ENCODE results near the gene SLC22A3. TPM values are rescaled to one million over a fixed set of nuclear protein-coding genes. Genes with fewer than 3 reads are reported as not detected.

SLC22A3 gene
- total RNA-seq, 1 donor from 2014 or later, result not detected

DNA sequence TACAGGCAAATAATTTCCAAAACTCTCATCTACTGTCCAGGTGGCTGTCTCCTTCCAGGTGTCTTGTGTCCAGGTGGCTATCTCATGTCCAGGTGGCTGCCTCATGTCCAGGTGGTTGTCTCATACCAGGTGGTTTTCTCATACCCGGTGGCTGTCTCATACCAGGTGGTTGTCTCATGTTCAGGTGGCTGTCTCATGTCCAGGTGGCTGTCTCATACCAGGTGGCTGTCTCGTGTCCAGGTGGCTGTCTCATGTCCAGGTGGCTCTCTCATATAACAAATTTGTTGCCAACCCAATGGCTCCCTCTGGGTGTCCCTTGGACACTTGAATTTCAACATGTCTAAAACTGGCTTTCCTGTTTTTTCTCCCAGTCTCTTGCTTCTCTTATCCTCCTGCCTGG is 14.3 kb upstream of the SLC22A3 start:
- no peak for DNase-seq (ENCODE audit: low read depth)

DNA sequence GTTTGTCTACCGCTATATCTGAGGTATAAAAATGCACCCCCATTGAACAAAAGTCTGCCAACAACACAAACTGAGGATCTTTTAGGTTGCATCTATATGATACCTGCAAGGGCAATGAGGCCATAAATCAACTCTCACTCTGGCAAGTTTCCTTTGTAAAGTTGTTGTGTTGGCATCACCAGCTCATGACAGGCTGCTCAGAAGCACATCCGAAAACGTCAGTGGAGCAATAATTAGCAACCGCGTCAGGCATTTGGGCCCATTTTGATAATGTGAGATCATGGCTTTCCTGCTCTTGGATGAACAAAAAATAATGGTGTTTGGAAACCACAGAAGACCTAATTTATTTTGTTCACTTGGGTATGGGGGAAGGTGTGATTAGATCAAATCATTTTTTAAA is 12.0 kb upstream of the SLC22A3 start:
- DNase-seq (ENCODE audit: low read depth), result no peak

- DNase-seq (ENCODE audit: low read depth), result no peak
These were observed 10.9 kb upstream of the SLC22A3 start for GRCh38 chr6:160337301-160337700.

DNA sequence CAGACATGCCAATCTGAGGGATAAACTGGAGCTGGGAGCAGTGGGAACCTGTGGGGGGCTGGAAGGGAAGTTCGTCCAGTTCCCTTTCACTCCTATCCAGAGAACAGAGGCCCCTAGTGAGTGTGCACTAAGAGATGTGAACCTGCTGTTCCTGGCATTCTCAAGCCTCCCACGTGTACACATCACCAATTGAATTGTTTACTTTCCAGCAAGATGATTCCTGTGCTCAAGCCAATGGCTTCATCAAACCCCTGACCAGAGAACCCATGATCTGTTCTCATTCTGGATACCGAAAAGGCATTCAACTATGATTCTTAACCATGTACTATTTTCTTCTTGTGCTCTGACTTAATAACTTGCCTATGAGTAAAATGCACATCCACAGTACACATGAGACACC is 10.2 kb upstream of the SLC22A3 start:
- no peak for DNase-seq (ENCODE audit: low read depth)

DNA sequence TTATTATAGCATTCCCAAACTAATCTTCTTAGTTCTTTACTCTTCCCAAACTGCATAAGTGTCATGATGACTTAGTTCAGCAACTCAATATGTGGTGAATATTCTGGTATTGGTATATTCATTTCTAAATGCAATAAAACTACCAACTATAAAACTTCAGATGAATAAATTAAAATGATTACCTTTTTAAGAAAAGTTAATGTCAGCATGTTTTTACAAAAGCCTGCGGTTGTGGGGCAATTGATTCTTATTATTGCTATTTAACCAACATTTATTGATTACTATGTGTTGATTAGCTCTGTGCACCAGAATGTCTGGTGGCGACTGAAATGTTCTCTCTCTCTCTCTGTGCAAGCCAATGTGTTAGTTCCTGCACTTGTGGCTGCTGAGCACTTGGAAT is 5.0 kb upstream of the SLC22A3 start:
- no peak for DNase-seq (ENCODE audit: low read depth)

GRCh38 chr6:160344271-160344670 is 3.9 kb upstream of the SLC22A3 start:
- DNase-seq (ENCODE audit: low read depth), result no peak

DNA sequence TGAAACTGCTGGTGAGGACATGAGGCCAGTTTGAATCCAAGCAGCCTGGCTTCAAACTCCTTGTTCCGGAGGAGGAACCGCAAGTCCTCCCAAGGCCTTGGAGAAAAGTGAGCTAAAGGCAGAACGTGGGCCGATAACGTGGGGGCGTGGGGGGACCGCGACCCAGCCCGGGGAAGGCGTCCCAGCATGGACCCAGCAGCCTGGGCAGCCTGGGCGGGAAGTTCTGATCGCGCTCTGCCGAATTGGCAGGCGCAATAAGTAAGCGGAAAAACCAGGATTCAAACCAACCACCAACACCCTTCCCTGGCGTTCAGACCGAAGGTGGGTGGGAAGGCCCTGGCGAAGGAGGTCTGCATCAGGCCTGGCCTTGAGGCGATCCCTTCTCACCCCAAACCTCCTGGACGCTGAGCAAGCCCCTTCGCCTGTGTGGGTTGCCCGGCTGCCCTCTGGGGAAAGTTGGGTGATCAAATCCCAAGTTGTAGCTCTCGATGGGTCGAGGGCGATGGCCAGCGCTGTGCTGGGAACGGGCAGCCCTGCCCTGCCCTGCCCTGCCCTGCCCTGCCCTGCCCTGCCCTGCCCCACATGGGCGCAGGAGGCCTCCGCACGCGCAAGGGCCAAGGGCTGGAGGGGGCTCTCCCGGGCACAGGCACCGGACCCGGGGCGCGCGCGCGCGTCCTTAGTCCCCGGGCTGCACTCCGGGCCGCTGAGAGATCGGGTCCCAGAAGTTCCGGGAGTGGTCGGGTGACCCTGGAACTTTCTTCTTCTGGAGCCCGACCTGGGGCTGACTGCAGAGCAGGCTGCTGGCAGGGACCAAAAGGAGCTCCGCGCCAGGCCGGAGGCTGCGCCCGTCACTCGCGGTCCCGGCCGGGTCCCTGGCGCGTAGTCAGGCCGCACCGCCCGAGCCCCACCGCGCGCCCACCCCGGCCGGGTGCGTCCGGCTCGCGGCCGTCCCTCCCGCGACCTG is 637 bp upstream of the SLC22A3 start:
- DNase-seq (ENCODE audit: low read depth), result no peak

GRCh38 chr6:160349020-160349441 is 853 bp downstream of the SLC22A3 start:
- DNase-seq (ENCODE audit: low read depth), result no peak

DNA sequence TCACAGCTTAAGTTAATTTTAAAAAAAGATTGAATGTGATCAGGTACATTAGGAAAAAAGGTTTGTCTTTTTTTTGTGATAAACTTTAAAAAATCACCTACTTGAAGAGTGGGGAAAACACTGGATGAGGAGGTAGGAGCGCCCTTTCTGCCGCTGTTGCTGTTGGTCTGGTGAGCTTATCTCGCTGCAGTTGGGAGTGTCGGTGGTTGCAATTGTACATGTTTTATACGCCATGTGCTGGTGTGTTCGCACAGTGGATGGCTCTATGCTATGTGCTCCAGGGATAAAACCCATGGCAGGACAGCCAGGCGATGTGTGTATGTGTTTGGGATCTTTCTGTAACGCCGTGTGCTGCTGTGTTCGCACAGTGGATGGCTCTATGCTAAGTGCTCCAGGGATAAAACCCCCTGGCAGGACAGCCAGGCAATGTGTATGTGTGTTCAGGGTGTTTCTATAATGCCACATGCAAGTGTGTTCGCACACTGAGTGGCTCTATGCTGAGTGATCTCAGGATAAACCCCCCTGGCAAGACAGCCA is 1.7 kb downstream of the SLC22A3 start:
- no peak for DNase-seq (ENCODE audit: low read depth)

DNA sequence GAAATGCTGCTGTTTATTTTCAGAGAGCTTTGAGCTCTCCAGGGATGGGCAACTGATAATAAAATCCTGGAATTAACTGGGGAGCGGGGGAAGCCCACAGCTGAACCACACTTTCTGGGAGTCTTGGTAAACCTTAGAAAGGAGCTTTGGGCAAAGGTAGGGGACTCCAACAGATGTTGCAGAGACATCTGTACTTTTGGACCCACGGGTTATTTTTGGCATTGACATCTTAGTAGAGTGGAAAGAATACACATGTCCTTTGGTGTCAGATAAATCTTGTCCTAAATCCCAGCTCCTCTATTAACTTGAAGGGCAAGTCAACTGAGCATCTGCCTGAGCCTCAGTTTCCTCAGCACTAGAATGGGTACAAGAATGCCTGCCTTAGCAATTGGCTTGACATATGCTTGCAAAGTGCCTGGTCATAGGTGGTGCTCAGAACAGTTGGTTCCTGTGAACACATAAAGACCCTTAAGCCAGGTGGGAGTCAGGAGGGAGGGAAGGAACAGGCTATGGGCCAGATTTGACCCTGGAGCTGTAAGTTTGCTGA is 5.8 kb downstream of the SLC22A3 start:
- no peak for DNase-seq (ENCODE audit: low read depth)

- DNase-seq (ENCODE audit: low read depth), result no peak
These were observed 6.8 kb downstream of the SLC22A3 start for GRCh38 chr6:160355001-160355400.

DNA sequence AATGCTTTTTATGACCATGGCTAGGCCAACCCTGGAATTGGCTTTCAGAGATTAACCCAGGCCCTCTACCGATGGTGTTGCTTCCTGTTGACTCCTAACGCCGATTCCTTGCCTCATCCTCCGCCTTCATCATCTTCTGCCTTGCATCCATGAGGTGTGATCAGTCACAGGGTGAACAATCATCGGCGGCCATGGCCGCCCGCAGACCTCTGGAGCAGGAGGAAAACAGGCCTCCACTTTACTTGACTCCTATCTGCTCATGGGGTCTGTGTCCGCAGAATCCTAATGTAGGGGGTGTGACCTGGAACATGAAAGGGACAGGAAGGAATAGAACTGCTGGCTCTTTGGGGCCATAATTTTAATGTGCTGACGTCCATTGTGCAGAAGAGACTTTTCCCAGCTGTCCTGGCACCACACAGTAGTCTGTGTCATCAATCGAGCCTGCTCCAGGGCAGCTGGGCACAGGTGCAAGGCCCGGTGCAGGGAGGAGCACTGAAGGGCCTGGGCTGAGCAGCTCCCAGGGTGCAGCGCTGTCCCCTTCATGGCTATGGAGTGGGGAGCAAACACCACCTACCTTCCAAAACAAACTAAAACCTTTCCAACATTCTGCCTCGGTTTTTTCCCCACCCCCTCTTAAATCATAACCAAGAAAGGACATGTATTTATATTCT is 8.0 kb downstream of the SLC22A3 start:
- DNase-seq (ENCODE audit: low read depth), result peak; percentile 32

- no peak for DNase-seq (ENCODE audit: low read depth)
These were observed 8.9 kb downstream of the SLC22A3 start for GRCh38 chr6:160357088-160357487.

DNA sequence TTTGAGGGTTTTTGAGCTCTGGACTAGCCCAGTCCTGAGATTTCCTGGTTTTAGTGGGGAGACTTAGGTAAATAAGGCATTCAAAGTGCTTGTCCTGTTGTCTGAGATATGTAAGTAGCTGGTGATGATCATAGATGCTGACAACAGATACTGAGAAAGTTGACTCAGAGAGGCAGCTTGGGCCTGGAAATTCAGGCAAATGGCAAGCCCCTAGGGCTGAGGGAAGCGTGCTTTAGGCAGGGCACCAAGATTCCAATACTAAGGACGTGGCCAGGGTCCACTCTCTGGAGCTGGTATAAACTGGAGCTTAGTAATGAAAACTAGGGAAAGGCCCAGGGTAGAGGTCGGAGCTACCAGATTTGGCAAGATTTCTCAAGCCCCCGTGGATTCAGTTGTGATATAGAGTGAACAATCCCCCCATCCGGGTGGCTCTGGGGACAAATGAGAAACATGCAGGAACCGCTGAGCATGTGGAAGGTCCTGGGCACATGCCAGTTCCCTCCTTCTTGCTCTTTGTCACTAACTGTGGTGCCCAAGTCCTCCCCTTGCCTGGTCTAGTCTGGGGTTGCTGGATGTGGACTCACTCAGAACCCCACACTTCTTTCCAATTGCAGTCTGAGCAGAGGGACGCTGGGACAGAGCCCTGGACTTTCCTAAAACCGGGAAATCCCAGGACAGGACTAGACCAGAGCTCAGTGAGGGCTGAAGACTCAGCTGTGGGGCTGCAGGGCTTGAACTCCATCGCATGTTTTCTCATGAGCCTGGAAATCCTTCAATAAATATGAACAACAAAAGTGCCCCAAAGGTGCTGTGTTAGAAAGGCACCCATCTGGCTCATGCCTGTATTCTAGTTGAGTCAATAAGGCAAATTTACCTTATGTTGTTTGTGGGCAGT is 10.3 kb downstream of the SLC22A3 start:
- no peak for DNase-seq (ENCODE audit: low read depth)

DNA sequence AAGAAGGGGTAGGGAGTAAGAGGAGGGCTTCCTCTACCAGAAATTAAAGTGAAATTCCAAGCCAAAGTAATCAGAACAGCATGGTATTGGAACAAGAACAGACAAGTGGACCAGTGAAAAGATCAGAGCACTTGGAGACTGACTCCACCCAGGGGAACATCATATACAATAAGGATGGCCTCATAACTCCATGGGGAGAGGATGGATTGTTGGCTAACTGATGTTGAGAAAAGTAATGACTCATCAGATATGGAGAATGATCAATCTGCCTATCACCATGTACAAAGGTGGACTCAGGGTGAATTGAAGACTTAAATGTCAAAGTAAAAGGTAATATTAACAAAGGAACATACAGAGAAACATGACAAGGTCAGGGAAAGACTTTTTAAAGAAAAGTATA is 12.8 kb downstream of the SLC22A3 start:
- no peak for DNase-seq (ENCODE audit: low read depth)

DNA sequence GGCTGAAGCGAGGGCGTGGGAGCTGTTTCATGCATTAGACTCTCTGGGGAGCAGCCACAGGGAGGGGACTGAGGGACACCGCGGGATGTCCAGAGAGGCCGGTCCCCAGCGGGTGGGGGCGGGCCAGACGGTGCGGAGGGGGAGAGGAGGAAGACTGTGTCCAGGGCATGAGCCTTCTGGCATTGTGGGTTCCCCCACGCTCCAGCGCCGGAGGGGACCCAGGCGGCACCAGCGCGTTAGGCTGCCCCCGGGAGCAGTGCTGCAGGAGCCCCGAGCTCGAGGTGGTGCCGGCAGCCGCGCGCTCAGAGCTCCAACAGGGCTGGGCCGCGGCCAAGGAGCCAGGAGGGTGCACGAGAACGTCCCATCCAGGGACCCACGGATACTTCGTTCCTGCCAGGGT is 14.4 kb downstream of the SLC22A3 start:
- no peak for DNase-seq (ENCODE audit: low read depth)

DNA sequence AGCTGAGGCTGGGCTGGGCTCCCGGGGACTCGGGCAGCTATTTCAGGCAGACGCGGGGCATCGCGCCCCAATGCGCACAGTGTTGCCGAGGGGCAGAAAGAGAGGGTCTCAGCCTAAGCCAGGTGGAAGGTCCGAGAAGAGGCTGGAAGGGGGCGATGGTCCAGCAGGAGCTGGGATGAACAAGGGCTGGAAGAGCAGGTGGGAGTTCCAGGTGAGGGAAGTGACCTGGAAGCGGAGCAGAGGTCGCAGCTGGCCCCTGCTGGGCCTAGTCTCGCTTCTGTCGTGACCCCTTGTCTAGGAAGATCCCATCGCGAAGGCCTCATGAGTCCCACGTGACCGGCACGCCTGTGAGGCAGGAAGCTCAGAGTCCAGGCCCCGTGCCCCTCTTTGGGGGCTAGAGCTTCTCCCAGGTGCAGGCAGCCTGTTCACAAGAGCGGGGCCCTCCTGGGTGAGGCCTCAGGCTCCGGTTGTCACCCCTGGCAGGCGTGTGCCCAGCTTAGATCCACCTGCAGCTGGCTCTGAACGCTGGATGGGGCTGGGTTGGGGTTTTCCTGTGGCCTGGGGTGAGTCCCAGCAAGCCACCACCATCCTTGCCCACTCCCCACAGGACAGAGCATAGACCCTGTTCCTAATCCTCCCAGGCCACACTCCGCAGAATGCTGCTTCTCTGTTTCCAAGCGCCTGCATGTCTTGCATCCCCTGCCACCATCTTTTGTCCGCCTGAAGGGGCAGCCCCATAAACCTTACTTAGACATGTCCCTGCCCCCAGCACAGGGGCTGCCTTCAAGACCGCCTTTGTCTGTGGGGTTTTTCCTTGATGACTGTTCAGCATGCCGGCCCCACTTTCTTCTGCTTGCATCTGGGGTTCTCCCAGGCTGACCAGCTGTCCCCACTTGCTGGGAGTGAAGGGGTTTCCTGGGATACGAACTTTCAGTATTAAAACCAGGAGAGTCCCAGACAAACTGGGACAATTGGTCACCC is 15.1 kb downstream of the SLC22A3 start:
- DNase-seq (ENCODE audit: low read depth), result no peak

DNA sequence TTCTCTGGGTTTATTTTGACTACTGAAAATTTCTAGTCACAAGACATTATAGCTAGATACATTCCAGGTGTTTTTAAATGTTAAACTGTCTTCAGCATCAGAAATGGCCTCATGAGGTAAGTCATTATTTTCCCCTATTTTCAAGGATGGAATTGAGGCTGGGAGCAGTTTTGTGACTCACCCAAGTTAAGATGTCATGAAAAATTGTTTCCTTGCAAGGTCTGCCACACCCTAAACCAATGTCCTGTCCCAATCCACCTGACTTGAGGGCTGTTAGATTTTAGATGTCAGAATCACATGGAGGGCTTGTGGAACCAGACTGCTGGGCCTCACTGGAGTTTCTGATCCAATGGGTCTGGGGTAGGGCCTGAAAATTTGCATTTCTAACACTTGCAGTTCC is 16.9 kb downstream of the SLC22A3 start:
- DNase-seq (ENCODE audit: low read depth), result no peak

DNA sequence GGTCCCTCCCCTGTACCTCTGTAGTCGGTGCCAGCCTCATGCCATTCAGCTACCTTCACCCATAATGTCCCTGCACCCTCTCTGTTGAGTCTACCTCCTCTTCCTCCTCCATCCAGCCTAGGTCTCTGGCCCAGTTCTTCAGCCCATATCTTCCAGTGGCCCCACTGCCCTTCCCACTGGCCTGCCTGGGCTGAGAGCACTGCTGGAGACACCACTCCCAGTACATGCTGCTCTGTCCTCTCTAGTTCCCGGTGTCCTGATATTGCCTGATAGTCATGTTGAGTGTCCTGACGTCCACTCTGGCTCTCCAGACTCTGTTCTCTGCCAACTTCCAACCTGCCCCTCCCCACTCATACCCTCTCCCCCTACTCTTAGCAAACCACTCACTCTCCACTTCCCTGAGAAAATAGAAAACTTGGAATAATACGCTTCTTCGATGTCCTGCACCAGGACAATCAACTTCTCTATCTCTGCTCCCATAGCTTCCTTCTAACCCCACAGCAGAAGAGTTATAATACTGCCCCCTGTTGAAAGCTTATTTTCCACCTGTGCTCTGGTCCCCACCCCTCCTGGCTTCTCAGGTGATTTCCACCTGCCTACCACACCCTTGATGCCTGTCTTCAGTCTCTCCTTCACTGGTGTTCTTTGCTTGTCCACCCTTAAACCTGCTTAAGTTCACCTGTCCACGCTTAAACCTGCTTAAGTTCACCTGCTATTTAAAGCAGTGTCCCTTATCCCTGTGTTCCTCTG is 19.8 kb downstream of the SLC22A3 start:
- DNase-seq (ENCODE audit: low read depth), result no peak
